Caco-2 (cell line): Measurements from ENCODE around the gene CBX7. TPM values are rescaled to one million over a fixed set of nuclear protein-coding genes. Genes with fewer than 3 reads are reported as not detected.

Source experiments
- BruUV-seq: library from RNA; stranded (reverse); fragments of 400-500 nt; replicated peaks from 2 replicates; lab custom pipeline; 2021; lab: Mats Ljungman, UMichigan
- CTCF ChIA-PET: fragments of 300-600 bp; sonication (Branson Sonifier 250); formaldehyde crosslinking; loops from one replicate; lab custom pipeline; 2022; ENCODE audit warnings: antibody characterized with exemption; lab: Charles Lee
- POLR2A ChIA-PET: fragments of 300-600 bp; sonication (Branson Sonifier 250); formaldehyde crosslinking; loops from one replicate; lab custom pipeline; 2022; ENCODE audit warnings: antibody characterized with exemption; lab: Charles Lee
- DNase-seq, 2 experiments: peaks; one replicate each; pipeline versions ENCODE4 v3.0.0 to v3.0.0-alpha.2; 2020 to 2022
- H3K27me3 ChIP-seq: replicated peaks from 2 replicates; pipeline ENCODE4 v1.6.0; 2011; ENCODE audit warnings: low read length; ENCODE audit not compliant: control insufficient read depth, insufficient read depth
- H3K36me3 ChIP-seq: 2 replicates; pipeline ENCODE4 v1.5.1; 2011; ENCODE audit warnings: low read length; ENCODE audit not compliant: control insufficient read depth, insufficient read depth
- H3K4me1 ChIP-seq: fragments of 250-450 bp; sonication (Bioruptor Pico); 2 replicates; pipeline ENCODE4 v1.5.1; 2020; ENCODE audit warnings: mild to moderate bottlenecking
- H3K4me3 ChIP-seq: 2 replicates; pipeline ENCODE4 v1.5.1; 2011; ENCODE audit warnings: low read depth, mild to moderate bottlenecking, control low read depth, low read length
- H3K9me3 ChIP-seq: fragments of 250-450 bp; sonication (Bioruptor Pico); 2 replicates; pipeline ENCODE4 v1.5.1; 2020; ENCODE audit warnings: mild to moderate bottlenecking, moderate library complexity
- H3K27ac Mint-ChIP-seq: one replicate; pipeline ENCODE4 v1.8.0; 2022; ENCODE audit warnings: mixed read lengths; ENCODE audit not compliant: unreplicated experiment
- H3K27me3 Mint-ChIP-seq: one replicate; pipeline ENCODE4 v1.8.0; 2022; ENCODE audit warnings: mixed read lengths; ENCODE audit not compliant: insufficient read depth, unreplicated experiment
- H3K36me3 Mint-ChIP-seq: one replicate; pipeline ENCODE4 v1.8.0; 2022; ENCODE audit warnings: mild to moderate bottlenecking, mixed read lengths; ENCODE audit not compliant: insufficient read depth, unreplicated experiment
- H3K4me1 Mint-ChIP-seq: one replicate; pipeline ENCODE4 v1.8.0; 2022; ENCODE audit warnings: low read depth, mixed read lengths; ENCODE audit not compliant: unreplicated experiment
- H3K4me3 Mint-ChIP-seq: one replicate; pipeline ENCODE4 v1.8.0; 2022; ENCODE audit warnings: mild to moderate bottlenecking, moderate library complexity, mixed read lengths; ENCODE audit not compliant: unreplicated experiment
- H3K9me3 Mint-ChIP-seq: one replicate; pipeline ENCODE4 v1.8.0; 2022; ENCODE audit warnings: mixed read lengths; ENCODE audit not compliant: unreplicated experiment
- intact Hi-C: fragments of 100-400 bp; cut with micrococcal nuclease; formaldehyde crosslinking; loops from one replicate; pipeline ENCODE4 v1.10.0; 2022; ENCODE audit not compliant: unreplicated experiment
- total RNA-seq: library from RNA; stranded (reverse); gene quantifications from 2 replicates; pipeline ENCODE4 v1.2.3, GENCODE V29; 2022
- TF ChIP-seq, protein P1 (sequence below), 2 experiments: fragments of 200-600 bp in 1 of 2; IDR thresholded peaks; 1 replicate in 1 of 2; 2 replicates in 1 of 2; pipeline versions ENCODE4 v1.5.1 to v1.8.0; 2011 to 2022; ENCODE audit warnings: antibody characterized with exemption in 1 of 2, control low read depth in 1 of 2, inconsistent platforms in 1 of 2, low read depth in 1 of 2, low read length in 1 of 2, mild to moderate bottlenecking in 1 of 2, moderate library complexity in 1 of 2; ENCODE audit not compliant: insufficient read depth in 1 of 2, severe bottlenecking in 1 of 2, unreplicated experiment in 1 of 2

CBX7 gene
- total RNA-seq, 1 experiment from 2014 or later: 4.4 TPM

DNA sequence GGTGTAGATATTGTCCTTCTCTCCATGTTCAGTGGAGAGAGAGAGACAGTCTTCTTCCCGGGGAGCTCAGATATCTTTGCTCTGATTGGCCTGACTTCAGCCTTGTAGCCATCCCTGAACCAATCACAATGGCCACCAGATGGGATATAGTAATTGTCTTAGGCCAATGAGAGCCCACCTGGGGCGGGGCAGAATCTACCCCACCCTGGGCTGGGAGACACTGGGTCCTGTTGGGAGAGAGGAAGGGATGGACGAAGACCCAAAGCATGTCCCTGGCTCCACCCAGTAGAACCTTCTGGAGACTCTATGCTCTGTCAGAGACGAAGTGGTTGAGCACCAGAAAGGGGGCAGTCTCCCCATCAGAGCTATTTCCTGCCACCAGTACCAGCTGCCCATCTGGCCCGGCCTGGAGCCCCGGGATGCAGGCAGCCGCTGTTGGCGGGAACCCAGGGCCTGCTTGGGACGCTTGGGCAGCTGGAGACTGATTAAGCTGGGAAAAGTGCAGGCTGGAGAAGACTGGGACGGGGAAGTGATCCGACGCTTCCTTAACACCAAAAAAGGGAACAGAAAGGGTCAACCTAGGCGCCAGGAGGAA, 31.6 kb upstream of the CBX7 start:
- TF ChIP-seq, protein P1, sequence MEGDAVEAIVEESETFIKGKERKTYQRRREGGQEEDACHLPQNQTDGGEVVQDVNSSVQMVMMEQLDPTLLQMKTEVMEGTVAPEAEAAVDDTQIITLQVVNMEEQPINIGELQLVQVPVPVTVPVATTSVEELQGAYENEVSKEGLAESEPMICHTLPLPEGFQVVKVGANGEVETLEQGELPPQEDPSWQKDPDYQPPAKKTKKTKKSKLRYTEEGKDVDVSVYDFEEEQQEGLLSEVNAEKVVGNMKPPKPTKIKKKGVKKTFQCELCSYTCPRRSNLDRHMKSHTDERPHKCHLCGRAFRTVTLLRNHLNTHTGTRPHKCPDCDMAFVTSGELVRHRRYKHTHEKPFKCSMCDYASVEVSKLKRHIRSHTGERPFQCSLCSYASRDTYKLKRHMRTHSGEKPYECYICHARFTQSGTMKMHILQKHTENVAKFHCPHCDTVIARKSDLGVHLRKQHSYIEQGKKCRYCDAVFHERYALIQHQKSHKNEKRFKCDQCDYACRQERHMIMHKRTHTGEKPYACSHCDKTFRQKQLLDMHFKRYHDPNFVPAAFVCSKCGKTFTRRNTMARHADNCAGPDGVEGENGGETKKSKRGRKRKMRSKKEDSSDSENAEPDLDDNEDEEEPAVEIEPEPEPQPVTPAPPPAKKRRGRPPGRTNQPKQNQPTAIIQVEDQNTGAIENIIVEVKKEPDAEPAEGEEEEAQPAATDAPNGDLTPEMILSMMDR (IDR thresholded peaks at IDR 0.05; ENCODE audit: insufficient read depth in 1 of 2, low read depth in 1 of 2, low read length in 1 of 2, severe bottlenecking in 1 of 2, unreplicated experiment in 1 of 2): no peak
- no peaks in the 10 kb centered on the region for H3K36me3 ChIP-seq
- ChIA-PET CTCF (interaction anchor here (0.6 kb wide), 1 partner anchor 29 kb away, joined by 3 read pairs; no protein-coding TSS in a partner anchor), POLR2A (no interaction called here)
- H3K9me3 ChIP-seq: peaks cover 4% of the 10 kb centered on the region; the same call in 1 of the 2 replicates
- H3K36me3 Mint-ChIP-seq: no peaks in the 10 kb centered on the region
- no peaks in the 10 kb centered on the region for H3K4me1 ChIP-seq
- H3K4me3 Mint-ChIP-seq: no peak overlapping the region
- intact Hi-C loops: no loop called here
- peaks cover 17% of the 10 kb centered on the region for H3K4me1 Mint-ChIP-seq
- H3K27me3 ChIP-seq: no peaks in the 10 kb centered on the region
- no peaks in the 10 kb centered on the region for H3K27me3 Mint-ChIP-seq
- H3K4me3 ChIP-seq: no peak overlapping the region
- no TSS peak for BruUV-seq
- peak in 1 of 2 experiments; percentile 63 for DNase-seq
- H3K27ac Mint-ChIP-seq: no peak overlapping the region
- peaks cover 11% of the 10 kb centered on the region for H3K9me3 Mint-ChIP-seq

DNA sequence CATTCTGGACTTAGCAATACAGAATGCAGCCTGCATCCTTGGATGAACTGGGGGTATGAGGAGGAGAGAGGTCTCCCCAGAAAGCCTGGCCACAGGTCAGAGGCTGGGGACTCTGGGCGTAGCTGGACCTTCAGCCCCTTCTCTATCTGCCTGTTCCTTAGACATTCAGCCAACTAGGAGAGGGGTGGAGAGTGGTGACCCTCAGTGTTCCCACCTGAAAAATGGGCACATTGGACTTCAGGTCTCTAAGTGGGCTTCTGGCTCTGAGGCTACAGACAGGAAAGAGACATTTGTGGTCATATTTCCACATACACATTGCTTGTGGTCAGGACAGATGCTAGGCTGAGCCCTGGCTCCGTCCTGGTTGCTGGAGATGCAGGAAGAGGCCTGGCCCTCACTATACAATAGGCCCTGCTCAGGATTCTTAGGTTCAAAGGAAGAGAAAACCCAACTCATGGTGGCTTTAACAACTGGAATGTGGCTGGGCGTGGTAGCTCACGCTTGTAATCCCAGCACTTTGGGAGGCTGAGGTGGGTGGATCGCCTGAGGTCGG, 30.1 kb upstream of the CBX7 start:
- Mint-ChIP-seq H3K4me1 (peaks cover 28% of the 10 kb centered on the region), H3K27ac (no peak overlapping the region), H3K36me3 (no peaks in the 10 kb centered on the region), H3K27me3 (no peaks in the 10 kb centered on the region), H3K9me3 (peaks cover 11% of the 10 kb centered on the region), H3K4me3 (no peak overlapping the region)
- ChIA-PET POLR2A (no interaction called here), CTCF (no interaction called here)
- no peak for DNase-seq
- BruUV-seq: no TSS peak
- Histone ChIP-seq H3K4me1 (peaks cover 3% of the 10 kb centered on the region; the same call in 1 of the 2 replicates), H3K9me3 (peaks cover 4% of the 10 kb centered on the region; the same call in 1 of the 2 replicates), H3K4me3 (no peak overlapping the region), H3K36me3 (no peaks in the 10 kb centered on the region), H3K27me3 (no peaks in the 10 kb centered on the region)
- intact Hi-C loops: no loop called here
- TF ChIP-seq, protein P1 (IDR thresholded peaks at IDR 0.05; ENCODE audit: insufficient read depth in 1 of 2, low read depth in 1 of 2, low read length in 1 of 2, severe bottlenecking in 1 of 2, unreplicated experiment in 1 of 2): no peak

DNA sequence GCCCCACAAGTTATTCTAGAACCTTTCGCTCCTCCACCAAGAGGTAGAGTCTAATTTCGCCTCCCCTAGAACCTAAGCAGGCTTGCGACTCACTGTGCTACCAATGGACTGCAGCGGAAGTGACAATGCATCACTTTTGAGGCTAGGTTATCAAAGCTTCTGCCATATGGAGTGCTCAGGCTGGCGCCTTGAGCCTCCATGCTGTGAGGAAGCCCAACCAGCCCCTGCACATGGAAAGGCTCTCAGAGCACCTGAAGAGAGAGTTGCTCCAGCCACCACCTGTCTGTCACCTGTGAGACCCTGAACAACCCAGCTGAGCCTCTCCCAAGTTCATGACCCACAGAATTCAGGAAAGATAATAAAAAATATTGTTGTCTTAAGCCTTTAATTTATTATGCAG, 29.3 kb upstream of the CBX7 start:
- no peaks in the 10 kb centered on the region for H3K27me3 ChIP-seq
- no peak overlapping the region for H3K4me3 ChIP-seq
- H3K9me3 ChIP-seq: peaks cover 4% of the 10 kb centered on the region; the same call in 1 of the 2 replicates
- H3K4me1 ChIP-seq: peaks cover 8% of the 10 kb centered on the region
- Mint-ChIP-seq H3K4me3 (no peak overlapping the region), H3K27ac (no peak overlapping the region), H3K27me3 (no peaks in the 10 kb centered on the region), H3K4me1 (peaks cover 29% of the 10 kb centered on the region), H3K36me3 (no peaks in the 10 kb centered on the region), H3K9me3 (peaks cover 11% of the 10 kb centered on the region)
- no TSS peak for BruUV-seq
- CTCF ChIA-PET: no interaction called here
- TF ChIP-seq, protein P1 (IDR thresholded peaks at IDR 0.05; ENCODE audit: insufficient read depth in 1 of 2, low read depth in 1 of 2, low read length in 1 of 2, severe bottlenecking in 1 of 2, unreplicated experiment in 1 of 2): no peak
- no peak for DNase-seq
- POLR2A ChIA-PET: no interaction called here
- no peaks in the 10 kb centered on the region for H3K36me3 ChIP-seq
- intact Hi-C loops: no loop called here
